Measurements from ENCODE around the gene RGS12.

Gene RGS12

DNA sequence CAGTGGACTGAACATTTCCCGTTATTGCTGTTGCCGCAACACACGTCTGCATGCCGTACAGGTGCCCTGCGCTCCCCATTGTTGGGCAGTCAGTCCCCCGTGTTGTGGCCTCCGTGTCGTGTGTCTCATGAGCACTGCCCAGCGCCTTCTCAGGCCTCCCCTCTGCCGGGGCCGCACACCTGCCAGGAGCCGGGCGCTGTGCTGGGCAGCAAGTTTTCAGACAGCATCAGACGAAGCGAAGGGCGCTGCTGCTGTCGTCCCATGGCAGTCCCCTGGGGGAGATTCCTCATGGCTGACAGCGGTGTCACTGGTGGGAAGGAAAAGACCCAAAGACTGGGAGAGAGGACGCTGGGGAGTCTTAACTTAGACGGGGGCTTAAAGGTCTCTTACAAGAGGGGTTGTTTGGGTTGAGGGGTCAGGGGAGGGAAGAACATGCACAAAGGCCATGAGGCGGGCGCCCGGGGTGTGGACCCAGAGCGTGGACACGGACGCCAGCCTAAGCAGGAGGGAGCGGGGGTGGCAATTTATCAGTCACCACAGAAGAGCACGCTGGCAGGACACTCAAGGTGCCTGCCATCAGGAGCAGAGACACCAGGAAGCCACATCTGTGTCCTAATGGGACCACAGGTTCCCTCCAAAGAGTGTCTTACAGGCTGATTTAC lies 47.3 kb downstream of the RGS12 start:
- H3F3A ChIP-seq (ENCODE audit: insufficient read depth, low read length): no peaks in the 10 kb centered on the region
- no peak overlapping the region for H2AFZ ChIP-seq (ENCODE audit: low read length)
- H4K20me1 ChIP-seq (ENCODE audit: insufficient read depth, low read length): no peaks in the 10 kb centered on the region
- H3K4me1 ChIP-seq (ENCODE audit: insufficient read depth, low read length, severe bottlenecking): no peaks in the 10 kb centered on the region
- H3K4me2 ChIP-seq (ENCODE audit: low read length): no peak overlapping the region
- H3K36me3 ChIP-seq (ENCODE audit: insufficient read depth, low read length): no peaks in the 10 kb centered on the region
- no peak overlapping the region for H3K9ac ChIP-seq (ENCODE audit: low read length)
- H3K27me3 ChIP-seq (ENCODE audit: insufficient read depth, low read length): no peaks in the 10 kb centered on the region
- TF ChIP-seq, protein P1, sequence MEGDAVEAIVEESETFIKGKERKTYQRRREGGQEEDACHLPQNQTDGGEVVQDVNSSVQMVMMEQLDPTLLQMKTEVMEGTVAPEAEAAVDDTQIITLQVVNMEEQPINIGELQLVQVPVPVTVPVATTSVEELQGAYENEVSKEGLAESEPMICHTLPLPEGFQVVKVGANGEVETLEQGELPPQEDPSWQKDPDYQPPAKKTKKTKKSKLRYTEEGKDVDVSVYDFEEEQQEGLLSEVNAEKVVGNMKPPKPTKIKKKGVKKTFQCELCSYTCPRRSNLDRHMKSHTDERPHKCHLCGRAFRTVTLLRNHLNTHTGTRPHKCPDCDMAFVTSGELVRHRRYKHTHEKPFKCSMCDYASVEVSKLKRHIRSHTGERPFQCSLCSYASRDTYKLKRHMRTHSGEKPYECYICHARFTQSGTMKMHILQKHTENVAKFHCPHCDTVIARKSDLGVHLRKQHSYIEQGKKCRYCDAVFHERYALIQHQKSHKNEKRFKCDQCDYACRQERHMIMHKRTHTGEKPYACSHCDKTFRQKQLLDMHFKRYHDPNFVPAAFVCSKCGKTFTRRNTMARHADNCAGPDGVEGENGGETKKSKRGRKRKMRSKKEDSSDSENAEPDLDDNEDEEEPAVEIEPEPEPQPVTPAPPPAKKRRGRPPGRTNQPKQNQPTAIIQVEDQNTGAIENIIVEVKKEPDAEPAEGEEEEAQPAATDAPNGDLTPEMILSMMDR (IDR thresholded peaks at IDR 0.05; ENCODE audit: low read length): no peak
- no peak for TF ChIP-seq EZH2 (IDR thresholded peaks at IDR 0.05; ENCODE audit: borderline replicate concordance, low read length)
- H3K4me3 ChIP-seq (ENCODE audit: low read depth, low read length, poor library complexity, severe bottlenecking): no peak overlapping the region
- no peaks in the 10 kb centered on the region for H3K9me3 ChIP-seq (ENCODE audit: low read length)
- no peaks in the 10 kb centered on the region for H3K9me2 ChIP-seq (ENCODE audit: low read depth, low read length)
- H3K27ac ChIP-seq (ENCODE audit: low read depth, low read length, poor library complexity, severe bottlenecking): no peak overlapping the region
- no peaks in the 10 kb centered on the region for H3K79me2 ChIP-seq (ENCODE audit: insufficient read depth, low read length)

DNA sequence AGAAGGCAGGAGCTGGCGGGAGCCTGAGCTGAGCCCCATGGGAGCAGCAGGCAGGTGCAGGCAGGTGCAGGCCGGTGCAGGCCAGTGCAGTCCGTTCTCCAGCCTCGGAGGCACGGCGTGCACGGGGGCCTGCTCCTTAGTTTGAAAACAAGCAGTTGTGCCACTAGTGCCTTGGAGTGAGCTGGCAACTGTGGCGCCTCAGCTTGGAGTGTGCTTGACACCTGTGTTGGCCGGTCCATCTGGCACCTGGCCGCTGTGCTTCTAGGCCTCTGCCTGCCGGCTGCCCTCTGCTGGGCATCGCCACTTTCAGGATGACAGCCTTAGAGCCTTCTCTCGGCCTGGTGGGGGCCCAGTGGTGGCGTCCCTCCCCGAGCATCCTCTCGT lies 47.9 kb downstream of the RGS12 start:
- H3F3A ChIP-seq (ENCODE audit: insufficient read depth, low read length): no peaks in the 10 kb centered on the region
- no peaks in the 10 kb centered on the region for H3K9me2 ChIP-seq (ENCODE audit: low read depth, low read length)
- no peaks in the 10 kb centered on the region for H3K27me3 ChIP-seq (ENCODE audit: insufficient read depth, low read length)
- H3K79me2 ChIP-seq (ENCODE audit: insufficient read depth, low read length): no peaks in the 10 kb centered on the region
- no peak overlapping the region for H3K9ac ChIP-seq (ENCODE audit: low read length)
- no peaks in the 10 kb centered on the region for H3K4me1 ChIP-seq (ENCODE audit: insufficient read depth, low read length, severe bottlenecking)
- H3K4me3 ChIP-seq (ENCODE audit: low read depth, low read length, poor library complexity, severe bottlenecking): no peak overlapping the region
- no peak for TF ChIP-seq EZH2 (IDR thresholded peaks at IDR 0.05; ENCODE audit: borderline replicate concordance, low read length)
- TF ChIP-seq, protein P1 (IDR thresholded peaks at IDR 0.05; ENCODE audit: low read length): no peak
- H2AFZ ChIP-seq (ENCODE audit: low read length): no peak overlapping the region
- no peaks in the 10 kb centered on the region for H3K9me3 ChIP-seq (ENCODE audit: low read length)
- H3K27ac ChIP-seq (ENCODE audit: low read depth, low read length, poor library complexity, severe bottlenecking): no peak overlapping the region
- no peak overlapping the region for H3K4me2 ChIP-seq (ENCODE audit: low read length)
- H3K36me3 ChIP-seq (ENCODE audit: insufficient read depth, low read length): no peaks in the 10 kb centered on the region
- no peaks in the 10 kb centered on the region for H4K20me1 ChIP-seq (ENCODE audit: insufficient read depth, low read length)

DNA sequence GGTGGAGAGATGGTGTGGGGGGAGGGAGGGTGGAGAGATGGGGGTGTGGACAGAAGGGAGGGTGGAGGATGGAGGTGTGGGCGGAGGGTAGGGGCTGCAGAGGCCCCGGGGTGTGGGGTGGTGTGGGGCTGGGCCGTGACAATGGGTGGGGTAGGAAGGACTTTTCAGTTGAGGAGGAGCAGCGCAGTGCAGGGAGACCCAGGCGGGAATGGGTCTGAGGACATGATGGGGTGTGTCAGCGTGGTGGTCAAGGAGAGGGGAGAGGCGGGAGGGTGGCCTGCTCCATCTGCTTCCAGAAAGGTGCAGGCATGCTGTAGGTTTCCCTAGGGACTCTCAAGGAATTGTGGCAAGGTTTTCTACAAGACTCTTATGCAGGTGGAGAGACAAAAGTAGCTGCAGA lies 48.9 kb downstream of the RGS12 start:
- Histone ChIP-seq H3K9ac (ENCODE audit: low read length) (no peak overlapping the region), H3K4me2 (ENCODE audit: low read length) (no peak overlapping the region), H3K79me2 (ENCODE audit: insufficient read depth, low read length) (no peaks in the 10 kb centered on the region), H3K27me3 (ENCODE audit: insufficient read depth, low read length) (no peaks in the 10 kb centered on the region), H3K9me2 (ENCODE audit: low read depth, low read length) (no peaks in the 10 kb centered on the region), H3F3A (ENCODE audit: insufficient read depth, low read length) (no peaks in the 10 kb centered on the region), H2AFZ (ENCODE audit: low read length) (no peak overlapping the region), H3K9me3 (ENCODE audit: low read length) (no peaks in the 10 kb centered on the region), H3K4me1 (ENCODE audit: insufficient read depth, low read length, severe bottlenecking) (no peaks in the 10 kb centered on the region), H4K20me1 (ENCODE audit: insufficient read depth, low read length) (no peaks in the 10 kb centered on the region), H3K27ac (ENCODE audit: low read depth, low read length, poor library complexity, severe bottlenecking) (no peak overlapping the region), H3K36me3 (ENCODE audit: insufficient read depth, low read length) (no peaks in the 10 kb centered on the region), H3K4me3 (ENCODE audit: low read depth, low read length, poor library complexity, severe bottlenecking) (no peak overlapping the region)
- TF ChIP-seq, protein P1 (IDR thresholded peaks at IDR 0.05; ENCODE audit: low read length): no peak
- TF ChIP-seq EZH2 (IDR thresholded peaks at IDR 0.05; ENCODE audit: borderline replicate concordance, low read length): no peak

Data from OCI-LY1 (cell line).